ENCODE data around the gene ANKHD1.
"Not testable (repeated sequence)": the region's sequence is repeated elsewhere in the genome, so short reads cannot be mapped to it uniquely, and the experiment has no call there.

The ANKHD1 gene

GRCh38 chr5:140565024-140565779, 163.6 kb downstream of the ANKHD1 start:
- no peak for DNase-seq

GRCh38 chr5:140565780-140566095, 164.1 kb downstream of the ANKHD1 start:
- no peak for DNase-seq

GRCh38 chr5:140566665-140567064, 165.0 kb downstream of the ANKHD1 start:
- no peak for DNase-seq

- no peak for DNase-seq
These were observed 165.6 kb downstream of the ANKHD1 start for GRCh38 chr5:140567136-140567818.

- no peak for DNase-seq
These were observed 166.2 kb downstream of the ANKHD1 start for GRCh38 chr5:140567871-140568270.

GRCh38 chr5:140568443-140569063, 166.9 kb downstream of the ANKHD1 start:
- no peak for DNase-seq

- no peak for DNase-seq
These were observed 167.6 kb downstream of the ANKHD1 start for GRCh38 chr5:140569197-140569596.

GRCh38 chr5:140570058-140570457, 168.4 kb downstream of the ANKHD1 start:
- no peak for DNase-seq

- DNase-seq: no peak
These were observed 168.9 kb downstream of the ANKHD1 start for GRCh38 chr5:140570488-140570887.

- DNase-seq: no peak
These were observed 169.5 kb downstream of the ANKHD1 start for GRCh38 chr5:140571105-140571504.

- DNase-seq: no peak
These were observed 172.1 kb downstream of the ANKHD1 start for GRCh38 chr5:140573683-140574082.

- no peak for DNase-seq
These were observed 172.5 kb downstream of the ANKHD1 start for GRCh38 chr5:140574165-140574564.

GRCh38 chr5:140575309-140575708, 173.7 kb downstream of the ANKHD1 start:
- peak; percentile 56 for DNase-seq

GRCh38 chr5:140576776-140577201, 175.2 kb downstream of the ANKHD1 start:
- no peak for DNase-seq

GRCh38 chr5:140579188-140579747, 177.6 kb downstream of the ANKHD1 start:
- not testable (repeated sequence) for DNase-seq

- DNase-seq: no peak
These were observed 185.9 kb downstream of the ANKHD1 start for GRCh38 chr5:140587495-140587894.

GRCh38 chr5:140588311-140589070, 186.9 kb downstream of the ANKHD1 start:
- DNase-seq: no peak
